NCI-H2171 (cell line): Measurements from ENCODE around the gene ENOX1.
A peak's percentile ranks its signal among the peaks of the same experiment; 100 is the strongest.

ENCODE experiments used
- DNase-seq: peaks from one replicate; lab custom pipeline; 2025; lab: John Stamatoyannopoulos, UW

ENOX1 gene

GRCh38 chr13:43388282-43389034 lies 398.3 kb downstream of the ENOX1 start:
- peak; percentile 7 for DNase-seq

GRCh38 chr13:43387880-43388279 lies 398.9 kb downstream of the ENOX1 start:
- no peak for DNase-seq

DNA sequence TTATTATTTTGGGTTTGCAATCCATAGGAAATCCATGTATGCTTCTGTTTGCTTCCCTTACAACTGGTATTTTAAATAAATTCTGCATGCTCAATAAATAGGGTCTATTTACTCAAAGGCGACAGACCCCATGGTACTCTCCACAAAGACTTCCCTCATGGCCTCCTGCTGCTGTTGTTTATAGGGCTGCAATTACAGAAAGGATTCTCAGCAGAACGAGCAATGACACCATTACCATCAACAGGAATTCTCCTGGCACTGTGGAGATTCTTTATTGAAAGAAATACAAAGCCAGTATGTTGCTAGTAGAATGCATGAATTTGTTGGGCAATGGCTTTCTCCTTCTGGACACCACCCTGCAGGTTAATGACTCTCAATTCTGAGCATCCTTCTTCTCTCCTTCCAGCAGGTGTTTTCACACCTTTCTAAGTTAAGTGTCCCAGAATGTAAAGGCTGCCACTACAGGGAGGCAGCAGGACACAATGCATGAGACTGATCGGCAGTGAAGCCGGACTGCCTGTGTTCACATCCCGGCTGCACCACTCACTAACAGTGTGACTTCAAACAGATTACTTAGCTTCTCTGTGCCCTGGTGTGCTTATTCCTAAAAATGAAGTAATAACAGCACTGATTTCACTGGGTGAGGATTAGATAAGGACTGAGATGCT lies 403.1 kb downstream of the ENOX1 start:
- DNase-seq = no peak

- no peak for DNase-seq
Measured at GRCh38 chr13:43379738-43380137, 407.0 kb downstream of the ENOX1 start.

DNA sequence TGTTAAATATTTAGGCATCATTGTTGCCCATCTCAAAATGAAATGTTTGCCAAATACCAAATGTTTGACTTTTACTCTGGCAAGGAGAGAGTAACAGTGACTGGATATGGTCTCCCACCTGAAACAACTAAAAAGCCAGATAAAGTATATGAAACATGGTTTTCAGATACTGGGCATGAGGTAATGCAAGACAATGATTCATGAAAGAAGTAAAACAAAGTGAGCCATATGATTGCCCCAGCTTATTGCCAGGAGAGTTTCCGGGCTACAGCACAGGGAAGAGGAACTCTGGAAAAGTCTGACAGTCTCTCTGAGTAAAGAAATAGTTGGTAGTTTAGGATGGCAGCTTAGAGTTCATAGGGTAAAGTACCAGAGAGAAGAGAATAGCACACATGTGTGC lies 408.8 kb downstream of the ENOX1 start:
- DNase-seq = no peak

DNA sequence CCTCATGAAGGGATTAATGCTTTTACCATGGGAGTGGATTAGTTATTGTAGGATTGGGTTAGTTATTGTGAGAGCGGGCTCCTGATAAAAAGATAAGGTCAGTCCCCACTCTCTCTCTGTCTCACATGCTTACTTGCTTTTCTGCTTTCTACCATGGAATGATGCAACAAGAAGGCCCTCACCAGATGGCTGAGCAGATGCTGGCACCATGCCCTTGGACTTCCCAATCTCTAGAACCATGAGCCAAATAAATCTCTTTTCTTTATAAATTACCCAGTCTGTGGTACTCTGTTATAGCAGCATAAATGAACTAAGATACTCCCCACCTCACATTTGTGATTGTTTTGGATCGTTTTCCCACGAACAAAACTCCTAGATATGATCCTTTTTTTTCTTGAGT lies 409.6 kb downstream of the ENOX1 start:
- DNase-seq = no peak

DNA sequence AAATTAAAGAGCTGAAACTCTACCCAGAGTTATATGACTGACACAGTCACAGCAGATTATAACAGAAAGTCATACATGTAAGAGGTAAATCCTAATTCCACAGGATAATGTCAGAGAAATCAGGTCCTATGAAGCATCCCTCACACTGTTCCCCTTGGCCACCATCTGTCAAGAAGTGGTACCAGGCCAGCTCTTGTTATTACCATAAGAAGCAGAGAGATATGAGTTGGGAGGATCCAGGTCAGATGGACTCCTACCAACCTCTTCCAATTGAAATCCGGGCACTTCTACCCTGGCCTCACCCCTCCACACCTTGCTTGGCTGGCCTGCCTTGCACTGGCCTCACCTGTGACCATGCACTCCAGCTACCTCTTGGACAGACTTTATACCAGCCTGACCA lies 410.2 kb downstream of the ENOX1 start:
- no peak for DNase-seq

DNA sequence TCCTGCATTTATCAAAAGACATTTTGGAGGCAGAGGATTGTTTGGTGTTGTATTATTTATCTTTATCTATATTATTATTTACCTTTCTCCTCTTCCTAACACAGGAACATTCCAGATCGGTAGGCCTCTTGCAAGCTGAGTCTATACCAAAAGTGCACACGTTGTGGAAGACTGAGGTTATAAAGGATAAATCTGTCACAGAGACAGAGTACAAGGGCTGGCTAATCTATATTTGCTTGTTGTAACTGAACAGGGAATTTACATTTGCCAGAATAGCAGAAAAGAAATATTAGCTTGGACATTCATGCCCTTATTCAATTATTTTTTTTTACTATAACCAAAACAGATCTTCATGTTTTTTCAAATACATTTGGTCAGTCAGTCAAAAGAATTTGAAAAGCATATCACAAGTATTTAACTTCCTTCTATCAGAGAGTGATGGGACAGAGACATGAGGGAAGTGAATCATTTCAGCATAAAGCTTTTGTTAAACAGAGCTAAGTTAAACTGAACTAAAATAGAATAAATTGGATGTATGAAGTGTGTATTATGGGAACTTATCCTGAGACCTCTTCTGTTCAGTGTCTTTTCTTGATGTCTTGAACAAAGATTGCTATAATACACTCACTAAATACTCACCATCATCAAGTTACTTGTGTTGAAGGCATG lies 410.8 kb downstream of the ENOX1 start:
- no peak for DNase-seq

- no peak for DNase-seq
Measured at GRCh38 chr13:43374621-43375020, 412.2 kb downstream of the ENOX1 start.

- no peak for DNase-seq
Measured at GRCh38 chr13:43373400-43373799, 413.4 kb downstream of the ENOX1 start.

GRCh38 chr13:43370842-43371241 lies 415.9 kb downstream of the ENOX1 start:
- DNase-seq = no peak

DNA sequence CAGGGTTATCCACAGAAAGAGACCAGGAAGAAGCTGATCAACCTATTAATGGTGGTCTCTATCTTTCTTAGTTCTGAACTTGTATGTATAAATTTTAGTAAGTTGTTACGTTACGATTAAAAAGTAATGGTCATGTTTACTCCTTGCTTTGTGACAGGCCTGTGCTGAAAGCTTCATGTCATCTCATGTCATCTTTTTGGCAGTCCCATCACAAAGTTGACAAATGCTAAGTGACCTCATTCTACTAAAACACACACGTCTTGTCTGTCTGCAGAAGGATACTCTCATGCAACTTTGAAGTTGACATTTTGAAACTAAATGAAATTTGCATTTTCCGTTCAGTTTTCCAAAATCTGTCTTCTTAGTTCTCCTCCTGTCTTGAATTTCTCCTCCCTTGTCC lies 417.5 kb downstream of the ENOX1 start:
- DNase-seq = no peak

DNA sequence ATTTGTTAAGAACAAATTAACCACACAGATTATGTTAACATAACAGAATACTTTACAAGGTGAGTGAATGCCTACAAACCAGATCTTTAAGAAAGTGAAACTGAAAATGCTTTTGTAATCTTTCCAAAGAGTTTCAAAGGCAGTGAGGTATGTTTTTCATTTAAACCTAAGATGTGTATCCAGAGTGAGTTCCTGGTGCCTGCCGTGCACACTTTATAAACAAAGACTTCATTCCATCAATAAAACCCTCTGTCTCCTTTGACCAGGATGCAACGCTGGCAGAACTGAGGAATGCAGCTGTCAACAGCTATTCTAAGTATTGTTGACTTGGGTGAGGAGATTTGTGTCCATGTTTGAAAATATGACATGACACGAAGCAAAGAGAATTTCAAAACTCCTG lies 418.8 kb downstream of the ENOX1 start:
- no peak for DNase-seq

- DNase-seq = no peak
Measured at GRCh38 chr13:43365039-43365344, 421.8 kb downstream of the ENOX1 start.

DNA sequence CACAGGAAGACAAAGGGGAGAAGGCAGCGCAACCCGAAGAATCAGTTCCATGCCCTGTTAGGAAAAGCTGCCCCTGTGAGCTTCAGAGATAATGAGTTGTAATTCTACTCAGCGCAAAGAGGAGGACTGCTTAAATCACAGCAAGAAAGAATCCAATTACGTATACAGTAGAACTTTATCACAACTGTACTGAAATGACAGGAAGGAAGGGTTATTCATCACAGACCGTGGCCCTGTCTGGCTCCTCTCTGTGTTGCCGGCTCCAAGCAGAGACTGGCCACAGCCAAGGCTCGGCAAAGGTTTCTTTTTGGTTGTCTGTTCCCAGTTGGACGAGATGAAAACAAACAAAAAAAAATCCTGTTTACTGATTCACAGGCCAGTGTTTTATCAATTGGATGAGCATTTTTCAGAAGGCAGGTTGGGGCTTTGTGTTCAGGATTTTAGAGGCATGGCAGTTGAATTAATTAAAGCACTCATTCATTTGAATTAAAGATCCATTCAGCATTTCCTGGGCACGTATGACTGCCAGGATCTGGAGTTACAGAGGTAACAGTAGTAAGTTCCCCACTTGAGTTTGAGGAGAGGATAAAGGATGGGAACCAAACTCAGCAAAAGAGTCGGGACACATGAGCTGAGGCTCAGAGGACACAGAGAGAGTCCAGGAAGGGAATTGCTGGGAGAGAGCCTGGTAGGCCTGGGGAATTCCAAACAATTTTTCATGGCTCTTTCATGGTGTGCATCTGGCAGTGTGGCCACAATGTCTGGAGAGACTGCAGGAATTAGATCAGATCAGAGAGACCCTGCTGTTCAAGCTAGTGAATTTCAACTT lies 422.3 kb downstream of the ENOX1 start:
- DNase-seq = no peak

DNA sequence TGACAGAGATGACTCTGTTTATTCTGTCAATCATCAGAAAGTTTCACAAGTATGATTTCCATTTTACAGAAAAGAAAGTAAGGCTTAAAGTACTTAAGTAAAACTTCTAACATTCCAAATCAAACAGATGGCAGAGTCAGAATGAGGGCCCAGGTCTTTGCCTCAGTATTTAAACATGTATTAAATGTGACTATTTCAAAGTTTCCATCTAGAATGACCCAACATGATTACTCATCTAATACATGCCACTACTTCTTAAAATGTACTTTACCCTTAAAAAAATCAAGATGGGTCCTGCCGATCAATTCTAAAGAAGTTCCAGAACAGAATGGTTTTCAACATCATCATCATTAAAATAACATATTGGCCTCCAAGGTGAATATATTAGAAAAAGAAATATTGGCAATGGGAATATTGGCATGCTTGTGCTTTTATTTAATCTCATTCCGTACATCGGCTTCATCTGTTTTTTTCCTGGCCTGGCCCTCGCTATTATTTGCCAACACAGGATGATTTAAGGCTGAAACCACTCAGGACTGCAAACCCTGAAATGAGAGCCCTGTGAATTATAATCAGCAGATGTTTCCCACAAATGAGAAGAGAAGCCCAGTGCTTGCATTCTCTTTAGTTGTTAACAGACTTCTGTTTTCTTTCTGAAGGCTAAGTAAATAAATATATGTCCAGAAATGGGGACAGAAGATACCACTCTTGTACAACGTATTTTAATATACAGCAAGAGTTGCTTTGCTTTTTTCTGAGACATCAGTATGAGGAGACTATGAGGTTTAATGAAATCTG lies 423.4 kb downstream of the ENOX1 start:
- no peak for DNase-seq

DNA sequence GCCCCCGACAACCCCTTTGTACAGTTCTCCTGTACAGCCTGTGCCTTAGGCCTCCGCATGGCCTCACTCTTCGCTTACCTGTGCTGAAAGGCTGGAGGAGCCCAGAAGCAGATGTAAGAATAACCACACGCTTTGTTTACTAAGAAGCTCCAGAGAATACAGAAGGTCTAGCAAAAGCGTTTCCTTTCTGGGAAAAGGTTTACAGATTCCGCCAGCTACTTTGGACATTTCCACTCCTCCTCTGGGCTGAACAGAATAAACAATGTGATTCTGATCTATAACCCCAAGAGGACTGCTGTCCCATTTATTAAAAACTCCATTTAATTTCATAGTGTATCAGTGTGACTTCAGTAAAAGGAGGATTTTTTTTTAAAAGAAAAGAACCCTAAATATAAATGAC lies 424.2 kb downstream of the ENOX1 start:
- DNase-seq = no peak

- no peak for DNase-seq
Measured at GRCh38 chr13:43360892-43361610, 425.7 kb downstream of the ENOX1 start.

GRCh38 chr13:43360171-43360570 lies 426.6 kb downstream of the ENOX1 start:
- DNase-seq = no peak

DNA sequence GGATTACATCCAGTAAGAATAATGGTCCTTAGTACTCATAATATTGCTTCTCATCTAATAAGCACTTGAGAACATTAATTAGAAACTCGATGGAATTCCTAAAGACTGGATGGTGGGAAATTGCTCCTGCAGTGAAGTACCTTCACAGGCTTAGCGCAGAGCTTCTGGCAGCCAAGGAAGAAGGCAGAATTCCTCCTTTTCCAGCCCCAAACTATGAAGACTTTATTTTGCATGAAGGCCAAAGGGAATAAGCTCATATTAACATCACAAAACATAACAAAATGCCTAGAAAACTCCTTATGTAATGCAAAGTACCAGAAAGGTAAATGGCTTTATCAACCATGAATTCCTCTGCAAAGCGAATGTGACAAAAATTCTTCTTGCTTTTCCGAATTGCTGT lies 427.2 kb downstream of the ENOX1 start:
- no peak for DNase-seq

- DNase-seq = no peak
Measured at GRCh38 chr13:43357564-43357963, 429.2 kb downstream of the ENOX1 start.
